Activated CD4-positive, alpha-beta T cell treated with anti-CD3 and anti-CD28 coated beads, Interleukin-2, amount 10 ng/mL, durations not matched to agents 24 days and 14 days (primary cell): Measurements from ENCODE around the gene EFCAB5. TPM values are rescaled to one million over a fixed set of nuclear protein-coding genes. Genes with fewer than 3 reads are reported as not detected.
"Not testable (repeated sequence)": the region's sequence is repeated elsewhere in the genome, so short reads cannot be mapped to it uniquely, and the experiment has no call there.

Experiments
- DNase-seq: peaks from one replicate; pipeline ENCODE4 v3.0.0; 2022
- H3K27ac Mint-ChIP-seq: one replicate; pipeline ENCODE4 v1.8.0; 2022; ENCODE audit warnings: mild to moderate bottlenecking, mixed read lengths
- H3K27me3 Mint-ChIP-seq: one replicate; pipeline ENCODE4 v1.8.0; 2022; ENCODE audit warnings: mixed read lengths
- H3K36me3 Mint-ChIP-seq: one replicate; pipeline ENCODE4 v1.8.0; 2022; ENCODE audit warnings: low read depth, mild to moderate bottlenecking, mixed read lengths
- H3K4me1 Mint-ChIP-seq: one replicate; pipeline ENCODE4 v1.8.0; 2021; ENCODE audit warnings: mixed read lengths
- H3K4me3 Mint-ChIP-seq: one replicate; pipeline ENCODE4 v1.8.0; 2022; ENCODE audit warnings: mild to moderate bottlenecking, moderate library complexity, mixed read lengths
- H3K9me3 Mint-ChIP-seq: one replicate; pipeline ENCODE4 v1.8.0; 2021; ENCODE audit warnings: mixed read lengths
- intact Hi-C: fragments of 100-400 bp; cut with micrococcal nuclease; formaldehyde crosslinking; loops from one replicate; pipeline ENCODE4 v1.15.1; 2023
- total RNA-seq: library from RNA; stranded (reverse); gene quantifications from 2 replicates; pipeline ENCODE4 v1.2.3, GENCODE V29; 2022

EFCAB5 gene
- total RNA-seq, 1 donor from 2014 or later: 0.28 TPM

GRCh38 chr17:29927546-29927945 lies 13.9 kb upstream of the EFCAB5 start:
- no peak overlapping the region for H3K4me3 Mint-ChIP-seq
- no peak overlapping the region for H3K27ac Mint-ChIP-seq

GRCh38 chr17:29929006-29929532 lies 12.4 kb upstream of the EFCAB5 start:
- Mint-ChIP-seq H3K4me1 (peaks cover 23% of the 10 kb centered on the region), H3K27me3 (no peaks in the 10 kb centered on the region), H3K9me3 (no peaks in the 10 kb centered on the region), H3K4me3 (no peak overlapping the region), H3K27ac (no peak overlapping the region), H3K36me3 (peaks cover 7% of the 10 kb centered on the region)
- intact Hi-C loops: no loop called here
- peak; percentile 66 for DNase-seq

More at GRCh38 chr17:29927546-29927945, 13.9 kb upstream of the EFCAB5 start:
- intact Hi-C loops: no loop called here
- Mint-ChIP-seq H3K4me1 (peaks cover 26% of the 10 kb centered on the region), H3K9me3 (no peaks in the 10 kb centered on the region), H3K27me3 (no peaks in the 10 kb centered on the region), H3K36me3 (peaks cover 7% of the 10 kb centered on the region)
- peak; percentile 16 for DNase-seq

- Mint-ChIP-seq H3K27me3 (no peaks in the 10 kb centered on the region), H3K9me3 (no peaks in the 10 kb centered on the region), H3K4me3 (no peak within 1 kb of the TSS), H3K4me1 (peaks cover 23% of the 10 kb centered on the region), H3K36me3 (peaks cover 7% of the 10 kb centered on the region), H3K27ac (no peak within 1 kb of the TSS)
- peak; percentile 96 for DNase-seq
- intact Hi-C loops: loop anchor here (2.0 to 10.0 kb wide), 5 partner anchors 61 to 362 kb away; partner anchors contain the start of genes ABHD15 and TP53I13
These were observed 11.7 kb upstream of the EFCAB5 start, which contains the start of gene SSH2 for GRCh38 chr17:29929533-29930408. SSH2 (minus strand) TSS chr17:29930228; CDS start chr17:29930000, 228 bp downstream.

GRCh38 chr17:29930409-29931010 lies 10.9 kb upstream of the EFCAB5 start:
- peaks cover 23% of the 10 kb centered on the region for H3K4me1 Mint-ChIP-seq
- no peak for DNase-seq
- no peaks in the 10 kb centered on the region for H3K27me3 Mint-ChIP-seq
- H3K9me3 Mint-ChIP-seq: no peaks in the 10 kb centered on the region
- H3K36me3 Mint-ChIP-seq: peaks cover 5% of the 10 kb centered on the region
- H3K27ac Mint-ChIP-seq: no peak overlapping the region
- intact Hi-C loops: loop anchor here (1.0 to 10.0 kb wide), 6 partner anchors 62 to 363 kb away; partner anchors contain the start of genes ABHD15 and TP53I13
- no peak overlapping the region for H3K4me3 Mint-ChIP-seq

GRCh38 chr17:29931231-29931932 lies 10.1 kb upstream of the EFCAB5 start:
- Mint-ChIP-seq H3K27me3 (no peaks in the 10 kb centered on the region), H3K36me3 (peaks cover 5% of the 10 kb centered on the region), H3K4me3 (no peak overlapping the region), H3K9me3 (no peaks in the 10 kb centered on the region), H3K27ac (no peak overlapping the region), H3K4me1 (peaks cover 21% of the 10 kb centered on the region)
- intact Hi-C loops: loop anchor here (1.0 to 10.0 kb wide), 6 partner anchors 63 to 364 kb away; partner anchors contain the start of genes ABHD15 and TP53I13
- peak; percentile 90 for DNase-seq

GRCh38 chr17:29933379-29933778 lies 8.1 kb upstream of the EFCAB5 start:
- no peaks in the 10 kb centered on the region for H3K27me3 Mint-ChIP-seq
- peak; percentile 44 for DNase-seq
- H3K36me3 Mint-ChIP-seq: peaks cover 2% of the 10 kb centered on the region
- intact Hi-C loops: loop anchor here (5.0 to 10.0 kb wide), 3 partner anchors 91 to 366 kb away; partner anchors contain the start of genes ABHD15 and TP53I13
- no peaks in the 10 kb centered on the region for H3K9me3 Mint-ChIP-seq
- H3K27ac Mint-ChIP-seq: no peak overlapping the region
- H3K4me3 Mint-ChIP-seq: no peak overlapping the region
- H3K4me1 Mint-ChIP-seq: peaks cover 10% of the 10 kb centered on the region

- H3K36me3 Mint-ChIP-seq, H3K4me1 Mint-ChIP-seq, H3K27ac Mint-ChIP-seq, H3K27me3 Mint-ChIP-seq, H3K4me3 Mint-ChIP-seq, H3K9me3 Mint-ChIP-seq: not testable (repeated sequence)
- DNase-seq: peak; percentile 50
- intact Hi-C loops: loop anchor here (10.0 kb wide), 1 partner anchor 89 kb away; no protein-coding TSS in a partner anchor
These were observed 5.5 kb upstream of the EFCAB5 start for GRCh38 chr17:29935909-29936308.

- peaks cover 6% of the 10 kb centered on the region for H3K4me1 Mint-ChIP-seq
- DNase-seq: peak; percentile 28
- H3K4me3 Mint-ChIP-seq: no peak overlapping the region
- intact Hi-C loops: loop anchor here (10.0 kb wide), 1 partner anchor 88 kb away; no protein-coding TSS in a partner anchor
- H3K27ac Mint-ChIP-seq: no peak overlapping the region
- H3K36me3 Mint-ChIP-seq: no peaks in the 10 kb centered on the region
- H3K9me3 Mint-ChIP-seq: no peaks in the 10 kb centered on the region
- H3K27me3 Mint-ChIP-seq: no peaks in the 10 kb centered on the region
These were observed 4.7 kb upstream of the EFCAB5 start for GRCh38 chr17:29936724-29937123.

GRCh38 chr17:29945281-29945680 lies 3.8 kb downstream of the EFCAB5 start:
- Mint-ChIP-seq H3K36me3 (peaks cover 3% of the 10 kb centered on the region), H3K4me3 (no peak overlapping the region), H3K4me1 (peaks cover 2% of the 10 kb centered on the region), H3K9me3 (no peaks in the 10 kb centered on the region), H3K27ac (no peak overlapping the region), H3K27me3 (no peaks in the 10 kb centered on the region)
- DNase-seq: no peak
- intact Hi-C loops: no loop called here

- H3K4me3 Mint-ChIP-seq: no peak overlapping the region
- intact Hi-C loops: no loop called here
- no peak overlapping the region for H3K27ac Mint-ChIP-seq
- H3K36me3 Mint-ChIP-seq: peaks cover 3% of the 10 kb centered on the region
- no peak for DNase-seq
- no peaks in the 10 kb centered on the region for H3K27me3 Mint-ChIP-seq
- H3K4me1 Mint-ChIP-seq: peaks cover 2% of the 10 kb centered on the region
- peaks cover 3% of the 10 kb centered on the region for H3K9me3 Mint-ChIP-seq
These were observed 7.2 kb downstream of the EFCAB5 start for GRCh38 chr17:29948448-29949215.

- Mint-ChIP-seq H3K9me3 (peaks cover 7% of the 10 kb centered on the region), H3K27me3 (no peaks in the 10 kb centered on the region), H3K4me1 (peaks cover 2% of the 10 kb centered on the region), H3K27ac (no peak overlapping the region), H3K36me3 (peaks cover 3% of the 10 kb centered on the region), H3K4me3 (no peak overlapping the region)
- no peak for DNase-seq
- intact Hi-C loops: no loop called here
These were observed 8.3 kb downstream of the EFCAB5 start for GRCh38 chr17:29949696-29950095.

- H3K4me3 Mint-ChIP-seq: no peak overlapping the region
- intact Hi-C loops: no loop called here
- H3K36me3 Mint-ChIP-seq: no peaks in the 10 kb centered on the region
- peaks cover 14% of the 10 kb centered on the region for H3K9me3 Mint-ChIP-seq
- no peak overlapping the region for H3K27ac Mint-ChIP-seq
- H3K27me3 Mint-ChIP-seq: peaks cover 3% of the 10 kb centered on the region
- no peak for DNase-seq
- H3K4me1 Mint-ChIP-seq: no peaks in the 10 kb centered on the region
These were observed 13.0 kb downstream of the EFCAB5 start for GRCh38 chr17:29954405-29954804.

GRCh38 chr17:29956225-29956624 lies 14.8 kb downstream of the EFCAB5 start:
- H3K27me3 Mint-ChIP-seq: peaks cover 3% of the 10 kb centered on the region
- intact Hi-C loops: no loop called here
- H3K9me3 Mint-ChIP-seq: peaks cover 14% of the 10 kb centered on the region
- H3K4me1 Mint-ChIP-seq: no peaks in the 10 kb centered on the region
- no peaks in the 10 kb centered on the region for H3K36me3 Mint-ChIP-seq
- H3K4me3 Mint-ChIP-seq: no peak overlapping the region
- no peak overlapping the region for H3K27ac Mint-ChIP-seq
- no peak for DNase-seq
